GM21390 (cell line): Measurements from ENCODE around the gene VPS13D.
"Not testable (repeated sequence)": the region's sequence is repeated elsewhere in the genome, so short reads cannot be mapped to it uniquely, and the experiment has no call there.

Experiments used
- ATAC-seq: cut with Tn5 transposase; IDR thresholded peaks from one replicate; pipeline ENCODE4 v1.9.1; 2021; ENCODE audit not compliant: unreplicated experiment

VPS13D gene

GRCh38 chr1:12530462-12531178 lies 300.8 kb downstream of the VPS13D start:
- ATAC-seq = no peak

- ATAC-seq = no peak
These were observed 301.3 kb downstream of the VPS13D start for GRCh38 chr1:12531179-12531499.

DNA sequence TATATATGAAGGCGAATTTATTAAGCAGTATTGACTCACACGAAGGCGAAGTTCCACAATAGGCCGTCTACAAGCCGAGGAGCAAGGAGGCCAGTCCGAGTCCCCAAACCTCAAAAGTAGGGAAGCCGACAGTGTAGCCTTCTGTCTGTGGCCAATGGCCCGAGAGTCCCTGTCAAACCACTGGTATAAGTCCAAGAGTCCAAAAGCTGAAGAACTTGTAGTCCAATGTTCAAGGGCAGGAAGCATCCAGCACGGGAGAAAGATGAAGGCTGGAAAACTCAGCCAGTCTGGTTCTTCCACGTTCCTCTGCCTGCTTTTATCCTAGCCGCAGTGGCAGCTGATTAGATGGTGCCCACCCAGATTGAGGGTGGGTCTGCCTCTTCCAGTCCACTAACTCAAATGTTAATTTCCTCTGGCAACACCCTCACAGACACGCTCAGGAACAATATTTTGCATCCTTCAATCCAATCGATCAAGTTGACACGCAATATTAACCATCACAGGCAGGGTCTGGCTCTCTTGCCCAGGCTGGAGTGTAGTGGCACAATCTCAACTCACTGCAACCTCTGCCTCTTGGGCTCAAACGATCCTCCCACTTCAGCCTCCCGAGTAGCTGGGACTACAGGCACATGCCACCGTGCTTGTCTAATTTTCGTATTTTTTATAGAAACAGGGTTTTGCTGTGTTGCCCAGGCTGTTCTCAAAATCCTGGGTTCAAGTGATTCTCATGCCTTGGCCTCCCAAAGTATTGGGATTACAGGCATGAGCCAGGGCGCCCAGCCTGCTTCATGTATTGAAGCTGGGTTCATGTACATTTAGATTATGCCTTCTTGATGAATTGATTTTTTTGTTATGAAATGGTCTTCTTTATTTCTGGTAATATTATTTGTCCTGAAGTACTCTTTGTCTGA lies 302.8 kb downstream of the VPS13D start:
- ATAC-seq = no peak

DNA sequence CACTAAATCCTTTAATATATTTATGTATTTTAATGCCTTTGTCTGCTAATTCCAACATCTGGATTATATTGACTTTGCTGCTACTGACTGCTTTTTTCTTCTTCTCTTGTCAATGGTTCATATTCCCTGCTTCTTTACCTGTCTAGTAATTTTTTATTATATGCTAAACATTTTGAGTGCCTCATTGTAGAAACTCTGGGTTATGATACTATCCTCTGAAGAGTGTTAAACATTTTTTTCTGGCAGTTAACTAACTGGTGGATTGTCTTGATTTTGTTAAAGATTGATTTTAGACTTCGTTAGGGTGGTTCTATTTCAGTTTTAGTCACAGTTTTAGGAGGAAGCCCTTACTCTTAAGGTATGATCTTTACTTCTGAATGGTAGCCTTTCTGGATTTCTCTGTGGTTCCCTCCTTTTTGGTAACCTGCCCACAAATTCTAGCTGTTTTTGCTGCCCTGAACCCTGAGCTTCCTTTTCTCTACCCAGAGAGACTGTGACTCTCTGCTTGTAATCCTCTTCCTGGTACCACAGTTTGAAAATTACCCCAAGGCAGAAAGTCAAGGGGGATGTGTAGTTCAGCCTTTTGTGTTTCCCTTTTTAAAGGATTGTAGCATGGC lies 306.3 kb downstream of the VPS13D start:
- ATAC-seq = no peak

GRCh38 chr1:12537294-12537693 lies 307.5 kb downstream of the VPS13D start:
- no peak for ATAC-seq

DNA sequence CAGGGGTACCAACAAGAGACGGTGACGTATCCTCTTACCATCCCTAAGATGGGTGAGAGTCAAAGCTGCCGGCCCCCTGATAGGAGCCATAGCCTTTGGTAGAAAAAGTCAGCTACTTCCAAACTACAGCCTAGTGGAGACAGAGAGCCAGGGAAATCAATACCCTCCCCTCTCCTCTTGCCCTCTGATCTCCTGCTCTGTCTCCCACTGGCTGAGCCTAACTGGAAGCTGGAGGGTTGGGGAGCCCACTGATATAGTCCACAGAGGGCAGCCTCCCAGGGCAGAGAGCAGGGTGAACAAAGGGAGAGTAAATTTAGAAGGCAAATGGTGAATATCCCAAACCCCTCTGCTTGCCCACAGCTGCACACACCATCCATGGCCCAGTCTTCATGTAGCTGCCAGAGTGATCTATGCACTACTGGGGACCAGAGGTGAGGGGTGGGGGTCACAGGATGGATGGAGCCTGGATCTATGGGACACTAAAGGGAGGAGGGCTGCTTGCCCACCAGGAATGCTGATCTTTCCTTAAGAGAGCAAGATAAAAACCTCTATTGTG lies 308.2 kb downstream of the VPS13D start:
- ATAC-seq = no peak

DNA sequence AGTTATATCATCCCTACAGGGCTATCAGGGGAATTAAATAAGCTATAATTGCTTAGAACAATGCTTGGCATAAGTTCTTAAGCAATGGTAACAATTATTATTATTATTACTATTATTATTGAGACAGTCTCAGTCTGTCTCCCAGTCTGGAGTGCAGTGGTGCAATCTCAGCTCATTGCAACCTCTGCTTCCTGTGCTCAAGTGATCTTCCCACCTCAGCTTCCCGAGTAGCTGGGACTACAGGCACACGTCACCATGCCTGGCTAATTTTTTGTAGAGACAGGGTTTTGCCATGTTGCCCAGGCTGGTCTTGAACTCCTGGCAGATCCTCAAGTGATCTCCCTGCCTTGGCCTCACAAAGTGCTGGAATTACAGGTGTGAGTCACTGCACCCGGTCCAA lies 308.7 kb downstream of the VPS13D start:
- not testable (repeated sequence) for ATAC-seq

GRCh38 chr1:12539320-12539704 lies 309.5 kb downstream of the VPS13D start:
- ATAC-seq = no peak

- no peak for ATAC-seq
These were observed 310.1 kb downstream of the VPS13D start for GRCh38 chr1:12539705-12540579.

GRCh38 chr1:12540580-12541273 lies 310.9 kb downstream of the VPS13D start:
- ATAC-seq = no peak

GRCh38 chr1:12541274-12542137 lies 311.7 kb downstream of the VPS13D start:
- ATAC-seq = no peak

DNA sequence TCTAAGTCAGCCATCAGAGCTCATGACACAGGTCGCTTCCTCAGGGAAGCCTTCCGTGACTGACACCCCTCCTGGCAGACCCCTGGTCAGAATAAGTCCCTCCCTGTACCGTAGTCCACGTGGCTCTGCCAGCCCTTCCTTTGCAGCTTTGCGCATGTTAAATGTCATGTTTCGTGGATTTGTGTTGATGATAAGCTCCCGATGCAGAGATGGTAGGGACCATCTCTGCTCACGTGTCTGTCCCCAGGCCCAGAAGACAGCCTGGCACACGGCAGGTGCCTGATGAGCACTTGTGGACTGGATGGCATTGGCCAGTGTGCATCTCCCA lies 312.3 kb downstream of the VPS13D start:
- no peak for ATAC-seq

DNA sequence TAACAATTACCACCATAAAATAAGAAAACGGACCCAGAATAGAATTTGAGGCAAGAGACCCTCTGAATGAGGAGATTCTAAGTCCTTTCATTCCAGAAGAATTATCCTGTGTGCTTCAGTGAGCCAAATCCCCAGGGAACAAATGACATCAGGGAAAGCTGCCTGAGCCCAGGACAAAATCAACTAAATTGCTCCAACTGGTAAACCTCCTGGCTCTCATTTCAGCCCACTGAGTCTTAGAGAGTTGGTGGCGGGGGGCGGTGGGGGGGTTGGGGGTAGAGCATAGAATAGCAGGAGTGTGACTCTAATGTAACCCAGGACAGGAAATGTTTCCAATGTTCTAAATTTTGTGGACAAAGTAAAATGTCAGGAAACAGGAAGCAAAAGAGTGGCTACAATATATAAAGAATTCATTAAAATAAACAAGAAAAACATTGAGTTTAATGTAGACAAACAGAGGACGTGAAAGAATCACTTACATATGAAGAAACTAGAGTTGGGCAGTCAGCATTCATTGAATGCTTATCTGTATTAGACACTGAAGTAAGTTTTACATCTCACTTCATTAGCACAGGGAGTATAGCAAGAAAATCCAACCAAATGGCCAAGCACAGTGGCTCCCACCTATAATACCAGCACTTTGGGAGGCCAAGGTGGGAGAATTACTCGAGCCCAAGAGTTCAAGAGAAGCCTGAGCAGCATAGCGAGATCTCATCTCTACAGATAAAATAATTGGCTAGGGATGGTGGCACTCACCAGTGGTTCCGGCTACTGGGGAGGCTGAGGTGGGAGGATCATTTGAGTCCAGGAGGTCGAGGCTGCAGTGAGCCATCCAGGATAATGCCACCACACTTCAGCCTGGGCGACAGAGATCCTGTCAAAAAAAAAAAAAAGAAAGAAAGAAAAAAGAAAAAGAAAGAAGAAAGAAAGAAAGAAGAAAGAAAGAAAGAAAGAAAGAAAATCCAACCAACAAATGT lies 313.1 kb downstream of the VPS13D start:
- ATAC-seq = no peak

DNA sequence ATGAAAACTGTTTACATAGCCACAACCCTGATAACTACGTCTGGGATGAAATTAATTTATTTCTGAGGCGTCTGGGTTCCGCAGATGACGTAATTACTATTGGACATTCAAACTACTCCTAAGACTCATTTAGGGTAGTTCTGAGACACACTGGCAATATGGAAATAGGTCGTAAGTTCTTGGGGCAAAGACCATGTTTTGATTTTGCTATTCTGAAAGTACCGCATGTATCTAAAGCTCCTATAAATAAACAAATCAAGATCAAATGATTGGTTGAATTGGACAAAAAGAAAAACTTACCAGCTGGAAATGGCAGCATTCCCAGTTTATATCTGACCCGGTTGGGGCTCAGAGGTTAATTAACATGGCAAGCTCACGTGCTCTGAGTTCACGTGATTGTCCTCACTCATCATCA lies 313.9 kb downstream of the VPS13D start:
- ATAC-seq = no peak

DNA sequence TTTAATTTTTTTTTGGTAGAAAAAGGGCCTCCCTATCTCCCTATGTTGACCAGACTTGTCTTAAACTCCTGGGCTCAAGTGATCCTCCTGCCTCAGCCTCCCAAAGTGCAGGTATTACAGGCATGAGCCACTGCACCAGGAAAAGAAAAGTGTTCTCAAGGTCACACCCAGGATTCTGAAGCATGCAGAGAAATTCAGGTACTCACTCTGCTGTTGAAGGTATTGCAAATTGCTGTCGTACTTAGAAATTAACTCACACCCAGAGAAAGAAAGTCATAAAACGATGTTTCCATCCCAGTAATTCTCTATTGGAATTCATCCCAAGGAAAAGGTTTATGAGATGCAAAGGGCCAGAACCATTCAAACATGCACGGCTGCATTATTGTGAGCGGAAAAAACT lies 314.5 kb downstream of the VPS13D start:
- no peak for ATAC-seq

DNA sequence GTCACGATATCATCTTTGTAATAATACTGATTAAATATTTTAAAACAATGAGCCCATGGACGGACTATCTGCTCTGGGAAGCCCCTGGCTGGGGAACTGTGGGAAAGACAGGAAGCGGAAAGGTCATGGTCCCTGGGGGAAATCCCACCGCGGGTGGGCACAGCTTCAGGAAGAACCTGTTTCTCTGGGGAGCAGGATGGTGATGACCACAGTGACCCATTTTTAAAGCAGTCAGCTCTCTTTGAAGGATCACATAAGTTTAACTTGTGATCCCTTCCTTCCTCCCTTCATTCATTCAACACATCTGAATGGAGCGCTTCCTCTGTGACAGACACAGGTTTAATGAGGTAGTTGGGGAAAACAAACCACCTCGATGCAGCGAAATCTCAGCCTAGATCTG lies 315.2 kb downstream of the VPS13D start:
- ATAC-seq = no peak

- no peak for ATAC-seq
These were observed 317.1 kb downstream of the VPS13D start for GRCh38 chr1:12546771-12547585.
